CD4-positive, alpha-beta T cell treated with Interleukin-1 beta for 1 hour (primary cell): ENCODE results near the gene PDE11A.
"Not testable (repeated sequence)": the region's sequence is repeated elsewhere in the genome, so short reads cannot be mapped to it uniquely, and the experiment has no call there.

Experiments
- DNase-seq, 2 donors: peaks; one replicate each; pipeline ENCODE4 v3.0.0-alpha.2; 2020 to 2022

The PDE11A gene

DNA sequence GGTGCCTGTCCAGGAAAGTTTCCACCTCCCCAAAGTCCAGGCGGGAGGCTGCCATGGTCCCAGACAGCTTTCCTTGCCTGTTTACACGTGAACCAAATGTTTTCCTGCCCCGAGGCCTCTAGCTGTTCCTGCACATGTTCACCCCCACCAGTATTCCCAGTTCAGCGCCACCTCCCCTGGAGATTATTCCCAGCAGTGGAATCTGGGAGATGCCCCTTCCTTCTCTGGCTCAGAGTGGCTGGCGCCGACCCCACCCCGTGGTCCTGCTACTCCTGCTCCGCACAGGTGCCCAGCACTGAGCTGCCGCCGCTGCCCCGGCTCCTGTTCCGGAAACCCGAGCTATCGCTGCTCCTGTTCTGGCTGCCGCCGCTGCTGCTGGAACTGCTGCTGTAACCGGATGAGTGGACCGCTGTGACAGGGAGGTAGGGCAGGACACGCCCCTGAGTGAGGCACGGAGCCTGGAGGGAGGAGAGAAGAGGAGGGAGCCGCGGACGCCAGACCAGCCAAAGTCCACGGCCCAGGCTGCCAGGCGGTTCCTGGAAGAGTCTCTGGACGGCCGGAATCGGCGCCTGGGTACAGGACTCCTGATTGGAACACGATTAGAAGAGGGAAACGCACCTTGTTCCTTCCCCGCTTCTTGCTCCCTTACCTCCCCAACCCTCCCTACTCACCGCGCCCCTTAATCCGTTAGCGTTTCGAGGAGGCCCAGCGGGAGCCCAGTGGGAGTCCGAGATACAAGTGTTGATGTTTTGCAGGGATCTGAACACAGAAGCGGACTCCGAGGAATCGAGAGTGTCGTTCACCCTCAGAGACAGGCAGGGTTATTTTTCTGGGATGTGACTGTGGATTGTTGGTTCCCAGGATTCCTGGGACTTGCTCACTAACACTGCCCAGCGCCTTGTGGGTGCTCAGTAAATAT, at the start of gene PDE11A:
TSS of gene PDE11A (minus strand) at position 395 of the 919 bp plus-strand sequence. CDS start at position 55, 340 bp downstream.
- peak; percentile 1 to 10 for DNase-seq

DNA sequence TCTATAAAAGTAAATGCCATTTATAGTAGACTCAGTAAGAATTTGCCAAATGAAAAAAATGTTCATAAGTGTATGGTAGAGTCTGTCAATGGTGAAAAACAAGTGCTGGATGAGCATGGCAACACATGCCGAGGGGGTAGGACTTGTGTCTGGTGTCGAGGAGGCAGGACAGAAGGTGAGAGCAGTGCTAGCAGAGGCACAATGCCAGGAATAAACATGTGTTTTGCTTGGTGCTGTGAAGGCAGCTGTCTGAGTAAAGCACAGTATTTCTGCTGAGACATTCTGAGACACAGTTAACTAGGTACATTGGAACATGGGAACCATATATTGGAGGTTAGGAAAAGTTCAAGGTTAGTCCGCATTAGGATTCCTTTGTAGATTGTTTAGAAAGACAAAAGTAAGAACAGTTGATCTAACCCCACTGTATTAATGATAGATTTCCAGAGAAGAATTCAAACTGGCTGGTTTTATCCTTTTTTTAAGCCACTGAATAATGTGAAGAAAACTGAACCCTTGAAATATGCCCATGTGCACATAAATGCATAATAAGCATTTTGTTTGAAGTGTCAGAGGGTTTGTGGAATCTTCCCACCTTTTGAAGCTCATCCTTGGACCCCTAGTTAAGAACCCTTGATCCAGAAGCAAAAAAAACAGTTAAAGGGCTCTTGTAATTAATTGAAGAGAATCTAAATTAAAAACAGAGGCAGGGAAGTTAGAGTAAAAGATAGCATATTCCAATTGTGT, 46.8 kb upstream of the PDE11A start:
- no peak for DNase-seq

DNA sequence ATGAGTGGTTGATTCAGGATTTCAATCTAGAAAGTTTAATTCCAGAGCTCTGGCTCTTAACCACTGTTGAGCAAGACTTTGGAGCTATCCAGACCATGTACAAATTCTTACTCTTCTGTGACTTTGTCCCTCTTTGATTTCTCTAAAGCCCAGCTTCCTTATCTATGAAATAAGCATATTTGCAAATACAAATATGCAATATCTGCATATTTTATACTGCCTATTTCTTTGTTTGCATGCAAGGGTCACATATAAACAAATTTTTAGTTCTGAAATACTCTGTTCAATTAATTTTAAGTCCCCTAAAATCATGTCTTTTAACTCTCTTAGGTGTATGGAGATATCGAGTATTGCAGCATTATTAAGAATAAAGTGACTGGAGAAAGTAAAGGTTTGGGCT, 45.1 kb upstream of the PDE11A start:
- DNase-seq: no peak

DNA sequence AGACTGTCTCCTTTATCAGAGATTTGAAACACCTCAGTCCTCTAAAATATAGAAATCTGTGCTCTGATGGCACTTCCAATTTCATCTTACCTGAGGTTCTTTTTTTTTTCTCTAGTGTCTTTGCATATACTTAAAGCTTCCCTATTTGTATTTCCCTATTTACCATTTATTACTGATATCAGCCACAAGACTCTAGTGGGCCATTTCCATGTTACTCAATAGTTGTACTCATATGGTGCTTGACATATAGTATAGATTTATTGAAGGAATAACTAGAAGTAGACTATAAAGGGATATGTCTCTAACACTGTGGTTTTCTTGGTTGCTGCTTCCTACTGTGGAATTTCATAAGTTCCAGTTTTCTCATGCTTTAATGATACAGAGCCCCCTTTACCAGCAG, 42.7 kb upstream of the PDE11A start:
- DNase-seq: no peak

DNA sequence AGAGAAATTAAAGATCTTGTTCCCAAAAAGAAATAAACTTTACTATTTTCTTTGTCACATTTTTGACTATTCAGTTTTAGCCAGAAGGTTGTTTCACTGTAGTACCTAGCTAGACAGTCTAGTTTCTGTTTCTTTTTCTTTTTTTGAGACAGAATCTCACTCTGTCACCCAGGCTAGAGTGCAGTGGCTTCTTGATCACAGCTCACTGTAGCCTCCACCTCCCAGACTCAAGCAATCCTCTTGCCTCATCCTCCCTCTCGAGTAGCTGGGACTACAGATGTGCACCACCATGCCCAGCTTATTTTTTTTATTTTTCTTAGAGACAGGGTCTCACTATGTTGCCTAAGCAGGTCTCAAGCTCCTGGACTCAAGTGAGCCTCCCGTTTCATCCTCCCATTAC, 41.9 kb upstream of the PDE11A start:
- no peak for DNase-seq

DNA sequence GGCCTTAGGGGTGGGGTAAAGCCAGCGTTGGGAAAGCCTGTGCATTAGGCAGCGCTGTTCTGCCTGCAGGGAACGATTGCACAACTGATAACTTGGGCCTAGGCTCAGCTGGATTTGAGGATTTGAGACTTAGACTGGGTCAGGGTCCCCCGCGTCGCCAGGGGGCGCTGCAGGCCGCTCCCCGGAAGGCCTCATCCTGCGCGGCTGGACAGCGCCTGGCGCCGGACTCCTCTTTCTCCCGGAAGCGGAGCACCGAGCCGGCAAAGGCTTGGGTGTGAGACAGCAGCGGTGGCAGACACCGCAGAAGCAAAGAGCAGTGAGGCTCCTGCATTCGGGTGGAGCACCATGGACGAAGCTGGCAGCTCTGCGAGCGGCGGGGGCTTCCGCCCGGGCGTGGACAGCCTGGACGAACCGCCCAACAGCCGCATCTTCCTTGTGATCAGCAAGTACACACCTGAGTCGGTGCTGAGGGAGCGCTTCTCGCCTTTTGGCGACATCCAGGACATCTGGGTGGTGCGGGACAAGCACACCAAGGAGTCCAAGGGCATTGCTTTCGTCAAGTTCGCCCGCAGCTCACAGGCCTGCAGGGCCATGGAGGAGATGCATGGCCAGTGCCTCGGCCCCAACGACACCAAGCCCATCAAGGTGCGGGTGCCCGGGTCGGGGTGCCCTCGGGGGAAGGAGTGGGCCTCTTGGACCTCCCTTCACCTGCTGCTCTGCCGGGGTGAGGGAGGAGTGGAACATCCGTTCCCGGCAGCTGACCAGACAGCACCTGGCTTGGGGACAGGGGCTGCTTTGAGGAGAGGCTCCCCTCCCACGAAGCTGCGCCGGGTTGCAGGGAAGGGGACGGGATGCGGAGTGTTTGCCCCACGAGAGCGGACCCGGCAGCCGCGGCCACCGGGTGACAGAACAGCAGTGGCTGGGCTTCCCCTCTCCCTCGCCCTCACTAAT, 39.9 kb upstream of the PDE11A start, which contains the start of gene RBM45:
TSS of gene RBM45 (plus strand) at position 236 of the 951 bp plus-strand sequence. CDS start at position 346, 110 bp downstream.
- DNase-seq: peak; percentile 85 to 87

DNA sequence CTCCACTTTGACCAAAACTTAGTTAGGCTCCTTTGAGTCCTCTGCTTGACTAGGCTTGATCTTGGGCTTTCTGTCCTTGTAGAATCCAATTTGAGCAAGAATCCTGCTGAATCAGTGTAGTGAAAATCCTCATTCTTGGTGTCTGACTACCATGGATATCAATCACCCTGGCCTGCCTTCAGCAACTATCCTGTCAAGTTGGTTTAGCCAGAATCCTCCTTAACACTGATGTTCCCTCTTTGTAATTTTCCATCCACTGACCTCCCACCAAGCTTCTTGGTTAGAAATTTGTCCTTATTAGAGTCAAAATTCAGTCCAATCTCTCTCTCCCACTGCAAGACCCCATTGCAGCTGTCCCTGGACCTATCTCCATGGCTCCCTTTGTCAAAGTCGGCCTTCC, 39.2 kb upstream of the PDE11A start:
- no peak for DNase-seq

DNA sequence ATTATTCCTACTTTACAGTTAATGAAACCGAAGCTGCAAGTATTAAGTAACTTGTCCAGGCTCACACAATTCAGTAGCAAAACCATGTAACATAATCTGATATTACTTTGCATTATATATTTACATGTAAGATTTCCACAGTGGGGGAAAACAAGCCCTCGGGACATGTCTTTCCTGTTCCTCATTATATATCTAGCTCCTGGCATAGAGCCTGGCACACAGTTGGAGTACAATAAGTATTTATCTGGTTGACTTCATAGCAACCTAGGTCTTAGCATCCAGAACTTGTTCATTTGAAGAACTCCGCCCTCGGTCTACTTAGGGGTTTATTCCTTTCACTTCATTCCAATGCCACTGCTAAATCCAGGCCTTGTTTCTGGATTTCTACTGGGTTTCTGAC, 38.1 kb upstream of the PDE11A start:
- no peak for DNase-seq

DNA sequence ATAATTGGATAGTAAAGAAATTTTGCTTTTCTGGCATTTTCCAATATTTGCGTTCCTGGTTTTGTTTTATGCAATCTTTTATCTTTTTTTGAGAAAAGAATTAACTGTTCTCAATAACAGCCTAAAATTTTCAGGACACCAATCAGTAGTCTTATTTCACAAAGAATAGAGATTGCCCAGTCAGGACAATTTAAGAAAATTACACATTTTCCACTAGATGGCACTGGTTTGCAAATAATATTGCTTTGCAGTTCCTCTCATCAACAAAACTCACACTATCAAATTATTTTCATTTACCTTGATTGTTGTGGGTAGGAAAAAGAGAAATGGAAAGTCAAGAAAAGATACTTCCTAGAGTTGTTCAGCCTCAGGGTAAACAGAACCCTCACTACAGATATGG, 37.2 kb upstream of the PDE11A start:
- peak in 1 of 2 donors; percentile 55 for DNase-seq

DNA sequence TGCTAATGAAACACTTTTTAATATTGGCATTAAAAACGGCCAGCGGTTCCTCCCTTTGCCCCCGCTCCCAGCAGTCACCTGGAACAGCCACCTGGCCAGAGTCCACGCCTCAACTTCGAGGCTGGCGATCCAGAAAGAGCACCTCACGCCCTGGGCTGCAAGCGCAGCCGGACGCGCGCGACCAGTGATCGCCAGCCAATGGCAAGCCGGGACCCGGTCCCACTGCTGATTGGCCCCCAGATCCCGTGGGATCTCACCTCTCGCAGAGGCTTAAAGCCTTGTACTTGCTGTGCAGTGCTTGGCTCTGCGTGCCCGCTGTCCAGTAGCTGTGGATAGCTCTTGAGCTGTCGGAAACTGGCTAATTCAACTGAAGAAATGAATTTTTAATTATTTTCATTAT, 35.6 kb upstream of the PDE11A start:
- DNase-seq: no peak

DNA sequence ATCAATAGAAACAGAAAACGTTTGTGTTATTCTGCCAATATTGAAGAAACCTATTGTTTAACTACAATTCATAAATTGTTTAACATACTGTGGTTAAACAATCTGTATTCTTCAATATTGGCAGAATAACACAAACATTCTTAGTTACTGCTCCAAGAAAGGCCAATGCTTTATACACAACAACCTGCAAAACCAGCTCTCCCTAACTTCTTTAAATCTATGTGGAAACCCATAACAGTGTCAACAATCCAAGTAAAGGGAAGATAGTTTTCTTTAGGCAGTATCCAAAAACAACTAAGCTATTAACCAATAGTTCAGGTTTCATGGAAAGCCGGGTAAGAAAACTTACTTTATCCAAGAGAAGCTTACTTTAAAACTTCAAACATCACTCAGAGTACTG, 33.5 kb upstream of the PDE11A start:
- DNase-seq: no peak

DNA sequence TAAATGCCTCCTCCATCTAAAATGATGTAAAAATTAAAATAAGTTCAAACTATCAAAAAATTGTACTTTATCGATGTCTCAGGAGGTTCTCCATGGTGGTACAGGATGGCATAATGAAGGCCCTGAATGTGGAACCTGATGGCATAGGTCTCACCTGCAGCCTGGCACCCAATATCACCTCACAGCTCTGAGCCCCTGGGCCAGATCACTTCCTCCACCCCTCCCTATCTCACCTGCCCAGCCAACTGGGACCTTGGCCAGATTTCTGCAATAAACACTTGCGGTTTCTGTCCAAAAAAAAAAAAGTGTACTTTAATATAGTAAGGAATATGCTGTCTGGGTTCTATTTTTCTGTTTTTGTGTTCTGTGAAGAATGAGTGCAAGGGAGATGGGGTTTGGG, 33.0 kb upstream of the PDE11A start:
- DNase-seq: no peak

DNA sequence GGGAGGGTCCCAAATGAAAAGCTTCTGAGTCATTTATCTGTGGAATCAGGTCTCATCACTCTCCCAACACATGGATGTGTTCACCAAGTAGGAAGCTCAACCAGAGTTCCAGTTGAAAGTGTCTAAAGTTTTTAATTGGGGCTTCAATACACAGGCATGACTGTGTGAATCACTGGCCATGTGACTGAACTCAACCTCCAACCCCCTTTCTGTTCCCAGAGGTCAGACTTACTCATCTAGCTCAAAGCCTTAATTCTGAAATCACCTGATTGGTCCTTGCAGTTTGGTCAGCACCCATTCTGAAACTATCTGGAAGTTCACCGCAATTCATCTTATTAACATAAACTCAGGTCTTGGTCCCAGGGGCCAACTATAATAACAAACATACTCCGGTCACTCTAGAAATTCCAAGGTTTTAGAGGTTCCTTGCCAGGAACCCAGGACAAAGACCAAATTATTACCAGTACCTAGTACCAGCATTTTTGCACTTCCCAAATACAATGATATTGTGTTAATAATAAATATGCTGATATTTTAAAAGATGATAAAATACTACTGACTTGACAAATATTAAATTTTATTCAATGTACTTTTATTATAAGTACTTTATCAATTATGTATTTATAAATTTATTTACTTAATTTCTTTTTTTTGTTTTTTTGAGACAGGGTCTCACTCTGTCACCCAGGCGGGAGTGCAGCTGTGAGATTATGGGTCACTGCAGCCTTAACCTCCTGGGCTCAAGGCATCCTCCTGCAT, 28.9 kb upstream of the PDE11A start:
- no peak for DNase-seq

DNA sequence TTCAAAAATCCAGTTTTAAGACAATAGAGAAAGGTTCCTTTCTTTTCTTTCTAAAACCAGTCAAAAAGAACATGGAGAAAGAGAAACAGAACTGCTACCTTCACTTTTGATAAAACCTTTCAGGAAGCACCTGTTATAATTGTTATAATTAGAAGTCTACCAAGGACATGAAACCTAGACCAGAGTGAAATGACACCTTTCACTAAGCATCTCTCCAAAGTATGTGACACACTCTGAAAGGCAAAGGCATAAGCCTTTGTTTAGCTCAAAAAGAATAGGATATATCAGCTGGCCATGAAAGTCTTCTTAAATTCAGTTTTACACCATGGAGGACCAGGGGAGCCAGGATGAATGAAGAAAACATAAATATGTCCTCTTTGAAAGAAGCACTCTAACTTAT, 20.9 kb upstream of the PDE11A start:
- DNase-seq: no peak

DNA sequence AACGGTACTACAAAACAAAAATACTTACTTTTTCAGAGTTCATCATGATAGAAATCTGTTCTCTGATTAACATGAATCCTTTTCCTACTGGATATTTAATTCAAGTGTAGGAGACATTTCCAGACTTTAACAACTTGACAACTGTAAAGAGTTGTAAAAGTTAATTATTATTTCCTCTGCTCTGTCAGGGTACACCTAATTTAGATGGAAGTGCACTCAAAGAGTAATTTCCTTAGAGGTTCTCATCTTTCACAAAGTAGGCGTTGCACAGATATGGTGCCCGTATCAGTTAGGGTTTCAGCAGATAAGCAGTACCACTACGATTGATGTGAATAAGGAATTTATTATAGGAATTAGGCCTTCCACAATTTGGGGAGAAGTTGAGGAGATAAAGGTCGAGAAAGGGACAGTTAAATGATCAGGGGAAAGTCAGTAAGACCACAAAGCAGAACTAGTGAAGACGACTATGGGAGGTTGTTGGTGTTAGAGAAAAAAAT, 16.2 kb upstream of the PDE11A start:
- no peak for DNase-seq

DNA sequence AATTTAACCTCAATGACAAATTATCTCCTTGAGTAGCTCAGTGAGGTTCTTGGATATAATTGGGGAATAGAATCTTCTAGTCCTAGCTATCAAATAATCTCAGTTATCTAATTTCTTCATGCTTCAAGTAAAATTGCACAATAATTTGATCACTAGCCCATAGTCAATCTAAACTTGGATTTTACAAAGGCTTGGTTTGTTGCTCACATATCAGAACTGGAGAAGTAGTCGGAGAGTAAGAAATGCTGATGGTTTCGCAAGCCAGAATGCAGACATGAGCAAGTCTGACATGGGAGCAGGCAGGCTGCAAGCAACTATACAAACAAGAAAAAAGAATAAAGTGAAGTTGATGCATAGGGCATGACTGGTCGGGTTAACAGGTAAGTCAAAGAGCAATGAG, 11.7 kb upstream of the PDE11A start:
- DNase-seq: no peak

DNA sequence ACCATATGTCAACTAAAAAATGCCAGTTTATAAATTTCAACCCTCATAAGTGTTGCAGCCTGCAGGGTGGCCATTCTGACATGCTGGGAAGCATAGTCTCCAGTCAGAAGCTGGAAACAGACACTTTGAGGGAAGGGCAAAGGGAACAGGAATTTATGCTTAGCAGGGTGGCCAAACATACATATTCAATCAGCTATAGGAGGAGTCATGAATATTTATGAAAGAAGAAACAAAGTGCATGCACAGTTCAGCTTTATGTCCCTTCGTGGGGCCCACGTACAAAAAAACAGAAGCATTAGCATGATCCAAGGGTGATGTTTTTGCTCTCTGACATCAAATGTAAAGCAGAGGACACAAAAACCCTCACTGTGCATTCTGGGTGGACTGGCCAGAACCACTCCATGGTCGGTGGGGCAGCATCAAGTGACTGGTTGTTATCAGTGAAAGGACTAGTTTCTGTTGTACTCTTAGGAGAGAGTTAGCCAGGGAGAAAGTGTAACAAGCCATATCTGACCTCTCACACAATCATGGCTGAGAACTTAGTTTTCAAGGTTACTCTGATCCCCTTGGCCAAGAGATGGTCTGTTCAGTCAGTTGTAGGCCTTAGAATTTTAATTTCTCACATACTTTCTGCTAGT, 9.9 kb upstream of the PDE11A start:
- no peak for DNase-seq

DNA sequence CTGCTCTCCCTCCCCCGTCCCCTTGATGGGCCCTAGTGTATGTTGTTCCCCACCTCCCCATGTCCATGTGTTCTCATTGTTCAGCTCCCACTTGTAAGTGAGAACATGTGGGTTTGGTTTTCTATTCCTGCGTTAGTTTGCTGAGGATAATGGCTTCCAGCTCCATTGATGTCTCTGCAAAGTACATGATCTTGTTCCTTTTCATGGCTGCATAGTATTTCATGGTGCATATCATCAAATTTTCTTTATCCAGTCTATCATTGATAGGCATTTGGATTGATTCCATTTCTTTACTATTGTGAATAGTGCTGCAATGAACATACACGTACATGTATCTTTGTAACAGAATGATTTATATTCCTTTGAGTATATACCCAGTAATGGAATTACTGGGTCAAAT, 6.7 kb upstream of the PDE11A start:
- DNase-seq: not testable (repeated sequence)

DNA sequence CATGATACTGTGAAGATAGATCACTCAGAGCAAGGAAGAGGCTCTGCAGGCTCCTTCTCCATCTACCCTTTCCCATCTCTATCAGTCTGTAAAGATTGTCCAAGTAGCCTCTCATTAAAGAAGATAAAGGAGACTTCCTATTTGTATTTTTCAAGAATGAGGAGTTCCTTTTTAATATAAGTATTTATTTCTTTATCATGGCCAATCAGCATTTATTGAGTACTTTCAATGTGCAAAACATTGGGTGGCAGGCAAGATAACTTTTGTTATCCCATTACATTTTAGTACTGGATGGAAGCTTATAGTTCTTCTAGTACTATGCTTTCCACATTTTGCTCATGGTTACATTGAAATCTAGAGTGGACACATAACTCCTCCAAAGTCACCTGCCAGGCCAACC, 3.6 kb upstream of the PDE11A start:
- no peak for DNase-seq

DNA sequence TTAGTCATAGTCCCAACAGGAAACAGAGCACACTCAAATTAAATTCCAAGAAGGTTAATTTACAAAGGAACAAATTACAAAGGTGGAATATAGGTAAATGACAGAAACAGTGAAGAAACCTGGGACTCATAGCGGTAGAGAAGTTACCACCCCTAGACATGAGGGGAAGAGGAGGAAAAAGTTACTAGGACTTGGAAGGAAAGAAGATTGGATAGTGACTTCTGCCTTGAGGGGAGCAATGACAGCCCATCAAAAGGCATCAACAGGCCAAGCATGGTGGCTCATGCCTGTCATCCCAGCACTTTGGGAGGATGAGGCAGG, 2.4 kb upstream of the PDE11A start:
- DNase-seq: no peak
